Neuron (in vitro differentiated cells): ENCODE measurements around the gene PRKCH.

Source experiments
- H2AFZ ChIP-seq: one replicate; pipeline ENCODE4 v1.6.1; 2013; ENCODE audit warnings: low read depth, mild to moderate bottlenecking, inconsistent platforms, low read length, moderate library complexity
- H3K27me3 ChIP-seq: one replicate; pipeline ENCODE4 v1.6.1; 2013; ENCODE audit warnings: low read length; ENCODE audit not compliant: insufficient read depth
- H3K36me3 ChIP-seq: one replicate; pipeline ENCODE4 v1.6.1; 2013; ENCODE audit warnings: low read length; ENCODE audit not compliant: insufficient read depth
- H3K4me1 ChIP-seq: one replicate; pipeline ENCODE4 v1.6.1; 2013; ENCODE audit warnings: low read length; ENCODE audit not compliant: insufficient read depth
- H3K4me3 ChIP-seq: 2 replicates; pipeline ENCODE4 v1.5.1; 2013; ENCODE audit warnings: mild to moderate bottlenecking, low read length, moderate library complexity
- H3K9me3 ChIP-seq: one replicate; pipeline ENCODE4 v1.6.1; 2013; ENCODE audit warnings: low read length

The PRKCH gene

DNA sequence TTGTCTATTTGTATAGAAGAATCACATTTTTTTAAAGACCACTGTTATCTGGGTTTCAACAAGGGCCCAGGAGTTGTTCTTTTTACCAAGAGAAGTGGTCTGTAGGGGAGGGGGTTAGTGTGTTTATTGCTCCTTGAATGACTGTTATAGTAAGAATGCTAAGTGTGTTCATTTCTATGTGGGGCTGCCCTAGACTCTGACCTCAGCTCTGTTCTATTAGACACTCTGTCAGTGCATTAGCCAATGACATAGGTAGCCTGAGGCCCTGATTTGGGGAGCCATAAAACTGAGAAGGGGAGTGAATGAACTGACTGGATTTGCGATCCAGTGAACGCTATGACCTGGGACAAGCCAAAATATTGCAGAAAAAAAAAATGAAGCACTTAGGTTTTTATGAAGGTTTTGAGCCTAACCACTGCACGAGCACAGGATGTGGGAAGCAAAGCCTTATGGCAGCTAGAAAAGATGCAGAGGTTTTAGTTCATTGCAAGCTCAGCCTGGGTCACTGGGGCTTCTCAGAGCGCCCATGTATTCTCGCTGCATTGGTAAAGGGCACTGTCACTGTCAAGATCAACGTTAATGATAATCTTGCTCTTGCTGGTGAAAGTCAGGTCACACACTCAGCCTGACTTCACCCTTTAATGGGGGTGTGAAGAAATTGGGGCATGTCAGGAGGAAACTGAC lies 63.8 kb downstream of the PRKCH start:
- H2AFZ ChIP-seq = no peak overlapping the region
- no peaks in the 10 kb centered on the region for H3K9me3 ChIP-seq
- H3K27me3 ChIP-seq = no peaks in the 10 kb centered on the region

GRCh38 chr14:61386173-61386772 lies 64.9 kb downstream of the PRKCH start:
- H3K4me3 ChIP-seq = no peak overlapping the region
- H3K27me3 ChIP-seq = no peaks in the 10 kb centered on the region
- no peaks in the 10 kb centered on the region for H3K9me3 ChIP-seq
- H3K36me3 ChIP-seq = no peaks in the 10 kb centered on the region
- peaks cover 3% of the 10 kb centered on the region for H3K4me1 ChIP-seq
- no peak overlapping the region for H2AFZ ChIP-seq

More for the DNA sequence above, 63.8 kb downstream of the PRKCH start:
- Histone ChIP-seq H3K4me1 (peaks cover 3% of the 10 kb centered on the region), H3K36me3 (no peaks in the 10 kb centered on the region), H3K4me3 (no peak overlapping the region)

DNA sequence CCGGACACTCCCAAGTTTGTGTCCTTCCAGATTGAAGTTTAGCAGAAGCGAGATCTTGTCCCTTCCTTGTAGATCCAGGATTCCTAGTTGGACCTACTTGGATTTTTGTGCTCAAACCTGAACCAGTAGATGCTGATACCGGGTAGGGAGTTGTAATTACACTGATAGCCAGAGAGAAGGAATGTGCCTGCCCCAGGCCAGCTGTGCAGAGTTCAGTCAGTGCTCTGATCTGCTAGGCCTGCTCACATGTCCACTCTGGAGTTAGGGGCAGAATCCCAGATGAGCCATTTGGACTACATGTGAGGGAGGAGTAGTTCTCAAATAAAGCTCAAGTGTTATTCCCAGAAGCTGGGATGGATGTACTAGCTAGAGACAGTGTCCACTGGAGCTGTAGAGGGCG lies 65.7 kb downstream of the PRKCH start:
- no peak overlapping the region for H2AFZ ChIP-seq
- H3K4me3 ChIP-seq = no peak overlapping the region
- H3K27me3 ChIP-seq = no peaks in the 10 kb centered on the region
- no peaks in the 10 kb centered on the region for H3K36me3 ChIP-seq
- H3K4me1 ChIP-seq = peaks cover 3% of the 10 kb centered on the region
- H3K9me3 ChIP-seq = no peaks in the 10 kb centered on the region

GRCh38 chr14:61388173-61388975 lies 67.0 kb downstream of the PRKCH start:
- Histone ChIP-seq H3K4me3 (no peak overlapping the region), H3K27me3 (no peaks in the 10 kb centered on the region), H3K36me3 (no peaks in the 10 kb centered on the region), H2AFZ (no peak overlapping the region), H3K9me3 (no peaks in the 10 kb centered on the region), H3K4me1 (peaks cover 6% of the 10 kb centered on the region)

DNA sequence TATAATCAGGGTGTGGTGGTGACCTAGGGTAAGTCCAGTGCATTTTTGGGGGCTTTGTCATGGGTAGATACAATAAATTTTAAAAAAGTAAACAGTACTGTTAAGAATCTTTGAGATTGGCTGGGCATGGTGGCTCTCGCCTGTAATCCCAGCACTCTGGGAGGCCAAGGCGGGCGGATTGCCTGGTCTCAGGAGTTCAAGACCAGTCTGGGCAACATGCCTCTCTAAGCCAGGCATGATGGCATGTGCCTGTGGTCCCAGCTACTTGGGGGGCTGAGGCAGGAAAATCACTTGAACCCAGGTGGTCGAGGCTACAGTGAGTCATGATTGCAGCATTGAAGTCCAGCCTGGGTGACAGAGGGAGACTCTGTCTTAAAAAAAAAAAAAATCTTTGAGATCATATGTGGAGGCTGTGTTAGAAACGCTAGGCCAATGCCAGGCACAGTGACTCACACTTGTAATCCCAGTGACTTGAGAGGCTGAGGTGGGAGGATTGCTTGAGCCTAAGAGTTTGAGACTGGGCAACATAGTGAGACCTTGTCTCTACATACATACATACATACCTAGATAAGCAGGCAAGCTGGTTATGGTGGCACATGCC lies 67.7 kb downstream of the PRKCH start:
- Histone ChIP-seq H3K4me1 (peaks cover 6% of the 10 kb centered on the region), H3K36me3 (no peaks in the 10 kb centered on the region), H3K27me3 (no peaks in the 10 kb centered on the region)

DNA sequence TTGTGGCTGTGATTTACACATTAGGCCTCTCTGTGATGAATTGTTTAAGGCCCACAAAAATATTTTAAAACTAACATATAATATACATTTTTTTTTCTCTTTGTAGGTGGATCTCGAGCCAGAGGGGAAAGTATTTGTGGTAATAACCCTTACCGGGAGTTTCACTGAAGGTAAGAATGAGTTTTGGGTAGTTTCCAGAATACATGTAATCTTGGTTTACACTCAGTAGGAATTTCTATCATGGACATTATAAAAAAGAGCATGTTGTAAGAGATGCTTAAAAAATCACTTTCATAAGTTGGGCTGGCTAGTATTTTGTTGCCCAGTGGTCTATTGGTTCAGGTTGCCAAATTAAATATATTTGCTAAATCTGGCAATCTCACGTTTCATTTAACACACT lies 69.7 kb downstream of the PRKCH start:
- Histone ChIP-seq H3K27me3 (no peaks in the 10 kb centered on the region), H3K9me3 (no peaks in the 10 kb centered on the region), H3K4me3 (no peak overlapping the region), H2AFZ (no peak overlapping the region), H3K4me1 (peaks cover 2% of the 10 kb centered on the region), H3K36me3 (no peaks in the 10 kb centered on the region)

More for the DNA sequence above, 67.7 kb downstream of the PRKCH start:
- Histone ChIP-seq H3K4me3 (no peak overlapping the region), H2AFZ (no peak overlapping the region), H3K9me3 (no peaks in the 10 kb centered on the region)

GRCh38 chr14:61392297-61392696 lies 70.9 kb downstream of the PRKCH start:
- no peak overlapping the region for H2AFZ ChIP-seq
- no peaks in the 10 kb centered on the region for H3K36me3 ChIP-seq
- H3K9me3 ChIP-seq = no peaks in the 10 kb centered on the region
- peaks cover 2% of the 10 kb centered on the region for H3K4me1 ChIP-seq
- H3K27me3 ChIP-seq = no peaks in the 10 kb centered on the region
- H3K4me3 ChIP-seq = no peak overlapping the region

GRCh38 chr14:61394542-61394941 lies 73.2 kb downstream of the PRKCH start:
- Histone ChIP-seq H3K4me3 (no peak overlapping the region), H3K27me3 (no peaks in the 10 kb centered on the region), H3K9me3 (no peaks in the 10 kb centered on the region), H2AFZ (no peak overlapping the region), H3K36me3 (no peaks in the 10 kb centered on the region), H3K4me1 (peaks cover 2% of the 10 kb centered on the region)

DNA sequence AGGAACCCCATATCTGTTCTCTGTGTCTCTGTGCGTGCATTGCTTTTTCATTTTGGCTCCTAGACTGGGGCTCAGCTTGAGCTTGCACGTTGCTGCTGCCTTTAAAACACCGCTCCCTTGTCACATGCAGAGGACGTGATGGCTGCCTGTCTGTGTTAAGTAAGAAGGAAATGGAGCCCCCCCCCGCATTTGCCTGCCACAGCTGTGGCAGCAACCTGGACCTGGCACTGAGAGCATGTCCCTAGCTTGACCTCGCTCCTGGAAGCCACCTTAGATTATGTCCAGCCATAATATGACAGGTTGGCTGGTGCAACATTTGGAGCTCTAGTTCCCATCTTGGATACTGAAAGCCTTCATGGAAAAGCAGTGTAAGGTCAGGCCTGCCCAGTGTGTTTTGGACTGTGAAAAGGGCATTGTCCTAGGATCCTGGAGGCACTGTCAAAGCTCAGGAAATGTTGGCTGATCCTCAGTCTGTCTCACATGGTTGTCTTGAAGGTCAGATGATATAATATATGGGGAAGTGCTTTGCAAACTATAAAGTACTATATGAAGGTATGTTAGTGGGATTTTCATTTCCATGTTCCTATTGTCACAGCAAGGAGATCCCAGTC lies 73.8 kb downstream of the PRKCH start:
- no peaks in the 10 kb centered on the region for H3K36me3 ChIP-seq
- H3K9me3 ChIP-seq = no peaks in the 10 kb centered on the region
- H3K4me1 ChIP-seq = peaks cover 2% of the 10 kb centered on the region
- H3K4me3 ChIP-seq = no peak overlapping the region
- no peak overlapping the region for H2AFZ ChIP-seq
- H3K27me3 ChIP-seq = no peaks in the 10 kb centered on the region

DNA sequence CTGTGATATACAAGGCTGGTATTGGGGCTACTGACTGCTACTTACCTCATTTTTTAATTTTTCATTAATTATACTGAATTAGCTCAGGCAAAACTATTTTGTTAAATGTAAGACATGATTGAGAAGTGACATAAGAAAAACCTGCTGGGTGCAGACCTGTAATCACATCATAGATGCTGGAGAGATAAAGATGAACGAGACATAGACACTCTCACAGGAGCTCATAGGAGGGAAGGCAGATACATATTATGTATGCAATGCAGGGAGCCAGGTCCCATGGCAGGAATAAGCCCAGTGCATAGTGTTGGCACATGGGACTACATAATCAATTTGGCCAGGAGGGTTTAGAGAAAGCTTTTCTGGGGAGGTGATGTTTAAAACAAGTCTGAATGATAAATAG lies 74.9 kb downstream of the PRKCH start:
- no peaks in the 10 kb centered on the region for H3K27me3 ChIP-seq
- no peaks in the 10 kb centered on the region for H3K36me3 ChIP-seq

GRCh38 chr14:61396694-61397093 lies 75.3 kb downstream of the PRKCH start:
- Histone ChIP-seq H3K36me3 (no peaks in the 10 kb centered on the region), H3K4me3 (no peak overlapping the region), H3K4me1 (peaks cover 2% of the 10 kb centered on the region), H3K9me3 (no peaks in the 10 kb centered on the region), H2AFZ (no peak overlapping the region), H3K27me3 (no peaks in the 10 kb centered on the region)

More for the DNA sequence above, 74.9 kb downstream of the PRKCH start:
- H3K4me1 ChIP-seq = peaks cover 2% of the 10 kb centered on the region
- no peak overlapping the region for H2AFZ ChIP-seq
- no peaks in the 10 kb centered on the region for H3K9me3 ChIP-seq
- no peak overlapping the region for H3K4me3 ChIP-seq

- no peak overlapping the region for H3K4me3 ChIP-seq
- peaks cover 2% of the 10 kb centered on the region for H3K4me1 ChIP-seq
- no peak overlapping the region for H2AFZ ChIP-seq
- no peaks in the 10 kb centered on the region for H3K36me3 ChIP-seq
- no peaks in the 10 kb centered on the region for H3K9me3 ChIP-seq
- H3K27me3 ChIP-seq = no peaks in the 10 kb centered on the region
Observed at GRCh38 chr14:61397615-61398014, 76.2 kb downstream of the PRKCH start.

- Histone ChIP-seq H3K9me3 (no peaks in the 10 kb centered on the region), H3K4me1 (no peaks in the 10 kb centered on the region), H3K27me3 (no peaks in the 10 kb centered on the region), H3K36me3 (no peaks in the 10 kb centered on the region), H2AFZ (no peak overlapping the region), H3K4me3 (no peak overlapping the region)
Observed at GRCh38 chr14:61398221-61398620, 76.8 kb downstream of the PRKCH start.
